GM18519 (cell line): ENCODE measurements around the gene CTPS1.

Experiments
- ATAC-seq: cut with Tn5 transposase; IDR thresholded peaks from one replicate; pipeline ENCODE4 v1.9.1; 2021; ENCODE audit warnings: mild to moderate bottlenecking, moderate library complexity; ENCODE audit not compliant: unreplicated experiment, low FRiP score

CTPS1 gene

GRCh38 chr1:41021526-41022308, 42.2 kb downstream of the CTPS1 start, which contains the start of gene SLFNL1:
Gene SLFNL1, minus strand, starts transcription at chr1:41021725. Its CDS starts 1,065 bp downstream, at chr1:41020660.
- no peak for ATAC-seq

GRCh38 chr1:41022424-41022823, 42.9 kb downstream of the CTPS1 start:
- ATAC-seq = no peak

- no peak for ATAC-seq
These were observed 43.9 kb downstream of the CTPS1 start for GRCh38 chr1:41023279-41023990.

- no peak for ATAC-seq
These were observed 45.5 kb downstream of the CTPS1 start for GRCh38 chr1:41024953-41025352.

GRCh38 chr1:41025979-41026819, 46.7 kb downstream of the CTPS1 start:
- no peak for ATAC-seq

- no peak for ATAC-seq
These were observed 48.6 kb downstream of the CTPS1 start for GRCh38 chr1:41028034-41028642.

GRCh38 chr1:41030872-41031616, 51.5 kb downstream of the CTPS1 start:
- no peak for ATAC-seq

GRCh38 chr1:41032147-41032546, 52.7 kb downstream of the CTPS1 start:
- no peak for ATAC-seq

- no peak for ATAC-seq
These were observed 53.8 kb downstream of the CTPS1 start for GRCh38 chr1:41033272-41033671.

GRCh38 chr1:41037116-41037903, 57.8 kb downstream of the CTPS1 start:
- no peak for ATAC-seq

- ATAC-seq = no peak
These were observed 58.6 kb downstream of the CTPS1 start for GRCh38 chr1:41038110-41038509.

- ATAC-seq = no peak
These were observed 62.2 kb downstream of the CTPS1 start for GRCh38 chr1:41041614-41042270.

- no peak for ATAC-seq
These were observed 64.7 kb downstream of the CTPS1 start for GRCh38 chr1:41044187-41044586.

GRCh38 chr1:41045740-41046139, 66.2 kb downstream of the CTPS1 start:
- ATAC-seq = no peak

- no peak for ATAC-seq
These were observed 66.9 kb downstream of the CTPS1 start for GRCh38 chr1:41046347-41046775.

GRCh38 chr1:41048540-41048939, 69.0 kb downstream of the CTPS1 start:
- ATAC-seq = no peak

GRCh38 chr1:41051022-41051421, 71.5 kb downstream of the CTPS1 start:
- no peak for ATAC-seq

- ATAC-seq = no peak
These were observed 73.8 kb downstream of the CTPS1 start for GRCh38 chr1:41053316-41053715.

- no peak for ATAC-seq
These were observed 77.4 kb downstream of the CTPS1 start for GRCh38 chr1:41056907-41057306.
